Myocyte (in vitro differentiated cells): ENCODE data around the gene APOL5. TPM values are rescaled to one million over a fixed set of nuclear protein-coding genes. Genes with fewer than 3 reads are reported as not detected.
A peak's percentile ranks its signal among the peaks of the same experiment; 100 is the strongest.
"Not testable (repeated sequence)": the region's sequence is repeated elsewhere in the genome, so short reads cannot be mapped to it uniquely, and the experiment has no call there.

ENCODE experiments used
- DNase-seq: peaks from one replicate; pipeline ENCODE4 v3.0.0-alpha.2; 2012; ENCODE audit warnings: low read depth
- total RNA-seq: library from RNA; depleted of rRNA; stranded (reverse); fragments of >200 nt; gene quantifications from 2 replicates; pipeline ENCODE4 v1.2.3, GENCODE V29; 2014

Gene APOL5
- total RNA-seq, 1 donor from 2014 or later: 1.1 TPM

DNA sequence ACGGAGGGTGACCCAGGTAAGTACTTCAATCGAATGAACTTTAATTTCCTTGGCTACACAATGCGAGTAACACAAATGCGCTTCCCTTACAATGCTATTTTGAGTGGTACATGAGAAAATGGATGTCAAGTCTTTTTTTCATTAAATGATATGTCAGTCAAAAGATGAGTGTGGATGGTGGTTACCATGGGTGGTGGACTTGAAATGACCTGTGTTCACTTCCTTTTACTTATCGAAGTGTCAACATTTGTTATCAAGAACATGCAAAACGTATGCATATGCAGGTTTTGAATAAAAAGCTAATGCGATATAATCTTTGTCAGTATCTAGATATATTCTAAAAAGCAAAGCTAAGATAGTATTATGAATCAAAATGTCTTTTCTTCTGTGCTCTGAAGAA lies 8.8 kb upstream of the APOL5 start:
- no peak for DNase-seq

GRCh38 chr22:35711336-35711735 lies 6.3 kb upstream of the APOL5 start:
- no peak for DNase-seq

GRCh38 chr22:35712672-35713071 lies 5.0 kb upstream of the APOL5 start:
- no peak for DNase-seq

- DNase-seq: no peak
Measured at GRCh38 chr22:35719212-35719875, 1.7 kb downstream of the APOL5 start.

DNA sequence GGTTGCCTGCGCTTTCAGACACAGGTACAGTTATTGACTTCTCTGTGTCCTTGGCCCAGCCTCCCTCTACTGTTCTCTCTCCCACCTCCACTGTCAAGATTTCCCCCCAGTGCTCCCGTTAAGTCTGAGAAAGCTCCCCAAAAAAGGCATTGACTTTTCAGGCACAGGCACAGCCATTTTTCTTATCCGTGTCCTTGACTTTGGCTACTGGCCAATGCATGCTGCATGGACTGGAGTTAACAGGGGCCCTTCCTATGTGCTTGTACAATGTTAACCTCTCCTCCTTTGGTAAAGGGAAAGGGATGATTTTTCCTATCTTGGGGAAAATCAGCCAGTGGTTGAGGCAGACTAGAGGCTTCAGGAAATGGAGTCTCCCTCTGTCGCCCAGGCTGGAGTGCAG lies 4.3 kb downstream of the APOL5 start:
- DNase-seq: no peak

- DNase-seq: peak; percentile 41
Measured at GRCh38 chr22:35725521-35725920, 7.8 kb downstream of the APOL5 start.

- DNase-seq: peak; percentile 73
Measured at GRCh38 chr22:35726398-35726797, 8.7 kb downstream of the APOL5 start.

GRCh38 chr22:35726933-35727332 lies 9.3 kb downstream of the APOL5 start:
- DNase-seq: no peak

- DNase-seq: peak; percentile 44
Measured at GRCh38 chr22:35727436-35727835, 9.8 kb downstream of the APOL5 start.

DNA sequence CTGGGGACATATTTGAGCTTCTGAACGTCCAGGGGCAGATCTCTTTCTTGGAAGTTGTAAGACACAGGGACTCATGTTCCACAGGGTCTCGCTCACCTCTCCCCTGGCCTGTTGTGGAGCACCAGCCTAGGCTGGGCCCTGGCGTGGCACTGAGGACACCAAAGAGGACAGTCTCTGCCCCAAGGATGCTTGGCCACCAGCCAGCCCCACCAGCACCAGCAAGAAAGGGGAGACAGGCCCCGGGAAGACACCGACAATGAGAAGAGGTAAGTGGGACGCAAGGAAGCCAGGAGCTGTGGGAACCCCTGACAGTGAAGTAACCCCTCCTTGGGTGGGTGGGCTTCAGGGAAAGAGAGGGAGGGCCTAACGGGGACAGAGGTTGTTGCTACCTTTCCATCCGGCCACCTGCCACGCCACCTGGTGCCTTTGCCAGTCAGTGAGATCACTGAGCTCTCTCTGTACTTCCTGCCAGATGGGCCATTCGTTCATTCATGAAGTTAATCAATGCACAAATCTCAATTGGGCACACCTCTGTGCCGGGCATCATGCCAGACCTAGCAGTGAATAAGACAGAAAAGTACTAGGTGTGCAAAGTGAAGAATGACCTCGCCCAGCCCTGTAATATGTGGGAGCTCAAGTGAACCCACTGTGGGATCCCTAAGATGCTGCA lies 11.1 kb downstream of the APOL5 start:
- no peak for DNase-seq

DNA sequence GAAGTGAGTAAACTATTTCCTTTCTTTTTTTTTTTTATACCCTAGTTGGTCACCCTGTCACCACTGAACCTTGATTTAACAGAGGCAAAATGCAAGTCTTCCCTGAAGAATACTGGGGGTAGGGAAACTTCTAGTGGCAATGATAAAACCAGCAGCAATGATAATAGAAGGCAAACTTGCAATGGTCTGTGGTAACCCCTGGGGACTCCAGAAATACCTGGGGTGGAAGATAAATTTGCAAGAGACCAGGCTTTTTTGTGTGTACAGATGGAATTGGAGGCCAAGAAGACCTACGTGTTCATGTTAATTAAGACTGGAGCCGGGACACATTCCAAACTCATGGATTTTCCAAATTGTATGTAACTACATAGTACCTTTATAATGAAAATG lies 11.6 kb downstream of the APOL5 start:
- DNase-seq: no peak

DNA sequence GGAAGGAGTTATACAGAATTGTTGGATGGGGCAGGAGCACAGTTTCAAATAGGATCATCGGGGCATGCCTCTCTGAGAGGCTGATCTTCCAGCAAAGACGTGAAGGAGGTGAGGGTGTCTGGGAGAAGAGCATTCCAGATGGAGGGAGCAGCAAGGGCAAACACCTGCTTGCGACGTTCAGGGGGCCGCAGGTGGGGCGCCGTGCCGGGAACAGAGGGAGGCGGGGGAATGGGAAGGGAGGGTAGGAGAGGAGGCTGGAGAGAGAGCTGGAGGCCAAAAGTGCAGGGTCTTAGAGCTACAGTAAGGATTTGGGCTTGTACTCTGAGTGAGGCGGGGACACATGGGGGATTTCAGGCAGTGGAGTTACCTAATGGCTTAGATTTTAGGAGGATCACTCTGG lies 13.6 kb downstream of the APOL5 start:
- no peak for DNase-seq

DNA sequence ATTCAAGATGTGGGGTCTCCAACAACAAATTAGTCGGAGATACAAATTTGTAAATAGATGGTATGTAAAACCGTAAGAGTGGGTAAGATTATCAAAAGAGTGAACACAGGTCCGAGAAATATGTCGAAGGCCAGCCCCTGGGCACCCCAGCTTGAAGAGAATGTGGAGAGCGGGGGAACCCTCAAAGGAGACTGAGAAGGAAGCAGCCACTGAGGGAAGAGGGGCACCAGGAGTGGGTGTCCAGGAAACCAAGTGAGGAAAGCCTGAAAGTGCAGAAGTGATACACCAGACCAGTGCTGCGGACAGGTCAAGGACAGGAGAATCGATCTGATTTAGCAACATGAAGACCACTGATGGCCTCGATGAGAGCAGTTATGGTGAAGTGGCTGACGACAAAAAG lies 14.4 kb downstream of the APOL5 start:
- no peak for DNase-seq

DNA sequence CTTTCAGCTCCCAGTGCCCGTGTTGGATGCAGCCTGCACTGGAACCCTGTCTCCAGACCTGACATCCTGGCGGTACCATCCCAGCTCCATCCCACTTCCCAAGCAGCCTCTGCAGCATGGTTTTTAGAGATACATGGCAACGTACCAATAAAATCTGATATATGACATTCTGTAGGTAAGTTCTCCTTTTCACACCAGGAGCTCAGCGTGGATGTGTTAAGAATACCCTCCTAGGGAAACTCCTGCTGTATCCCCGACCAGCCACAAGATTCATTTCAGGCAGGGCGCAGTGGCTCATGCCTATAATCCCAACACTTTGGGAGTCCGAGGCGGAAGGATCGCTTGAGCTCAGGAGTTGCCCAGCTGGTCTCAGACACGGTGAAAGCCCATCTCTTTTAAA lies 15.4 kb downstream of the APOL5 start:
- no peak for DNase-seq

DNA sequence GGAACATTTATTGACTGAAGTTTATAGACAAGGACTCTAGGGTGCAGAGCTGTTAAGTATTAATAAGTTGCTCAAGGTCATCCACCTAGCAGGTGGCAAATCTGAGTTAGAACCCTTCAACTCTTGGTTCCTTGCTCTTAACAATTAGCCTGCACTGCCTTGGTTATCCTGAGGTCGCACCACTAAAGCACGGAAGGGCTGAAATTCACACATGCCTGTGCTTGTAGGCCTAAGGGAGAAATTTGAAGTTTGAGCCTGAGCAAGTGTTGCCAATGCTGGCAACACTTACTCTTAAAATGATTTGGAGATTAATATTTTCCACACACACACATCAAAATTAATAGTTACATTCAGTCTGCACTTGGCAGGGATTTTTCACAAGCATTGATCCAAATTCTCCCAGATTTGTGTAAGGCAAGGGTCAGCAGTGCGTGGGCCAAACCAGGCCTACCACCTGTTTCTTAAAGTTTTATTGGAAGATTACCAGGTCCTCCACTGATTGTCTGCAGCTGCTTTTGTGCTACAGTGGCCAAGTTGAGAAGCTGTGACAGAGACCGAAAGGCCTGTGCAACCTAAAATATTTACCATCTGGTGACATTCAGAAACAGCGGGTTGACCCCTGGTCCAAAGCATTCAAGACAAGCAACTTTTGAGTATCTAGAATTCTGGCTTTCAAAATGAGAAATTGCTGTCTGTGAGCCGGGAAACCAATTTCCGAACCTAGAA lies 16.3 kb downstream of the APOL5 start:
- DNase-seq: peak; percentile 84

GRCh38 chr22:35734517-35734827 lies 16.8 kb downstream of the APOL5 start:
- no peak for DNase-seq

GRCh38 chr22:35735542-35735941 lies 17.9 kb downstream of the APOL5 start:
- no peak for DNase-seq

- DNase-seq: no peak
Measured at GRCh38 chr22:35736166-35736565, 18.5 kb downstream of the APOL5 start.

DNA sequence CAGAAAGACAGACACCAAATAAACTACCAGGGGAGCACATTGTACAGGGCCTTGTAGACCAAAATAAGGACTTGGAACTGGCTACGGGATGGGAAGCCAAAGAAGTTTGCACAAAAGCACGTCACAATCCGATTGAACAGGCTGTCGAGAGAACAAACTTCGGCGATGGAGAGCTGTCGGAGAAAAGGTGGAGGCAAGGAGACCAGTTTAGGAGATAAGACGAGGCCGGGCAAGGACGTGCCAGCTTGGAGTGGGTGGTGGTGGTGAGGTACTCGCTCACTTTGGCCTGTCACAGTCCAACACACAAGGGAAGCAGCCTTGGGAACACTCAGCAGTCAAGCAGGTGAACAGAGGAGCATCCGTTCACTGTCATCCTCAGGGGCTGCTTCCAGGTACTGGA lies 19.0 kb downstream of the APOL5 start:
- DNase-seq: no peak

DNA sequence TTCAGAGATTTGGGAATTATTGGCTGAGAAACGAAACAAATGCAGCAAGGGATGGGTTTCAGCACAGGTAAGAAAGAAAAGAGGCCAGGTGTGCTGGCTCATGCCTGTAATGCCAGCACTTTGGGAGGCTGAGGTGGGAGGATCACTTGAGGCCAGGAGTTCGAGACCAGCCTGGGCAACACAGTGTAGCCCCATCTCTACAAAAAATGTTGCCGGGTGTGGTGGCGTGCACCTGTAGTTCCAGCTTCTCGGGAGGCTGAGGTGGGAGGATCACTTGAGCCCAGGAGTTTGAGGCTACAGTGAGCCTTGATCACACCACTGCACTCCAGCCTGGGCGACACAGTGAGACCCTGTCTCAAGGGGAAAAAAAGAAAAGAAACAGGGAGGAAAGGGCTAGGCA lies 20.2 kb downstream of the APOL5 start:
- not testable (repeated sequence) for DNase-seq

DNA sequence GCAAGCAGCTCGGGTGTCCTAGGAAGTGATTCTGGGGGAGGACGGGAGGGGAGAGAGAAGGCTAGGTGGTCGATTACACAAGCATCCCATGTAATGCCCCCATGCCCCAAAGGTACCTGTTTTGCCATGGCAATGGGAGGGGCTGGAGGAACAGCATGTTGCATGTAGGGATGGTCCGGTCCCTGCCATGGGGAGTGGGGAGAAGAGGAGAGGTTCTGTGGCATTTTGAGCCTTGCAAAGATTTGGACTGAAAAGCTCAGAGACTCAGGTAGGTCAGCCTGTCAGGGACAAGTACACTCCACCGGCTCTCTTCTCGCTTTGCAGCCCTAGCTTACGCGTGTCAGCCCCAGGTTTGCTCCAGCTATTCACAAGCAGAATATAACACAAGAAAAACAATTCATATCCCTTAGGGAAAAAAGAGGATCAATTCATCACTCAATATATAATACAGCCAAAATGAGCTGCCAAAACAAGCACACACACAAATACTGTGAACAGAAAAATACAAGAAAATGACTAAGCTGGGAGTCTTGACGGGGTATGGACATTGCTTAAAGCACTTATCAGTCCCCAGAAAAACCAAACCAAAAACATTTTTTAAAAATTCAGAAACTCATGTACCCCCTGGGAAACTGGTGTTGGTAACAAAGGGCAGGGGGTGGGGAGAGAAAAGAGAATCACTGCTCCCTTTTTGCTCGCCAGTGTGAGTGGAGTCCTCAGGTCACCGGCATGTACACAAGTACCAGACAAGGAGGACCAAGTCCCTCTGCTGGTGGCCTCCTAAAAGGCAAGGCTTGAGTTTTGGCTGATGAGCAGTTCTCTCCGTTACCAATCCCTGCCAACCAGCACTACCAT lies 21.6 kb downstream of the APOL5 start:
- DNase-seq: peak; percentile 21

DNA sequence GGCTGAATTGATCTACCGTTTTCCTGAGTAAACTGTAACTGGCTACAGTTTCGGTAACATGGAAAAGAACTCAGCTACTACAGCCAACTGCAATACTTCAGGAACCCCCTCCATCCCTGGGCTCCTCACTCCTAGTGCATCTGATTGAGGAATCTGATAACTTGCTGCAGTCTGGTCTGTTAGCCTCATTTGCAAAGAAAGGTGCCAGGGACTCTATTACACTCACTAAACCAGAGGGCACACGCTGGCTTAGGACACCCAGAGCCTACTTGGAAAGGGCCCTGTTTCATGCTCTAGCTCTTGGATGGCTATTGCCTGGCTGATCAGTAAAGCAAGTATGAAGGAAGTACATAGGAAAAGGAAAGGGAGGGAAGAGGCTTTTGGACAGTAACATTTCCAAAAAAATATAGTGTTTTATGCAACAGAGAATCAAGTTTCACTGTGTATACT lies 22.3 kb downstream of the APOL5 start:
- no peak for DNase-seq
